ENCODE measurements around the gene ALDH1A2.
A peak's percentile ranks its signal among the peaks of the same experiment; 100 is the strongest.
"Not testable (repeated sequence)": the region's sequence is repeated elsewhere in the genome, so short reads cannot be mapped to it uniquely, and the experiment has no call there.

The ALDH1A2 gene

DNA sequence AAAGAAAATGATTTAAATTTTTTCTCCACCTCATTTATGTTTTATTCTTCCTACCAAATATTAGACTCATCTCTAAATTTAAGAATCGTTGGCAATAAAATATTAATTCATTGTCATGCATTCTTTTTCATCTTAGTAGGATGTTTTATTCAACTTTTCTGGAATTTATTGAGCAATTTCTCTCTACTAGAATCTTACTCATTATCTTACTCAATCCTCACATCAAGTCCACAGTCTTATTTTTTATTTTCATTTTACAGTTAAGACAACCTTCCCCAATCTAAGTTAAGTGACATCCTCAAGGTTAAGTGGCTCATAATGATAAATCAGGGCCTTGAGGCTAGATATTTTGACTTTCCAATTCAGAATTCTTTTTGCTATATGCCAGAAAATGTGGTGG, 15.9 kb upstream of the ALDH1A2 start:
- Histone ChIP-seq H3K4me3 (ENCODE audit: severe bottlenecking) (no peak overlapping the region), H3K27me3 (ENCODE audit: insufficient read depth, poor library complexity, severe bottlenecking) (no peaks in the 10 kb centered on the region), H3K4me1 (ENCODE audit: insufficient read depth, poor library complexity, severe bottlenecking) (peaks cover 14% of the 10 kb centered on the region), H3K36me3 (ENCODE audit: low read depth) (no peaks in the 10 kb centered on the region), H3K9me3 (ENCODE audit: severe bottlenecking) (no peaks in the 10 kb centered on the region), H3K27ac (ENCODE audit: poor library complexity, severe bottlenecking) (no peak overlapping the region)
- DNase-seq (ENCODE audit: low spot score) = no peak
- ATAC-seq (ENCODE audit: low read depth) = peak; percentile 22; the same call in 1 of the 3 replicates
- TF ChIP-seq, protein P1, sequence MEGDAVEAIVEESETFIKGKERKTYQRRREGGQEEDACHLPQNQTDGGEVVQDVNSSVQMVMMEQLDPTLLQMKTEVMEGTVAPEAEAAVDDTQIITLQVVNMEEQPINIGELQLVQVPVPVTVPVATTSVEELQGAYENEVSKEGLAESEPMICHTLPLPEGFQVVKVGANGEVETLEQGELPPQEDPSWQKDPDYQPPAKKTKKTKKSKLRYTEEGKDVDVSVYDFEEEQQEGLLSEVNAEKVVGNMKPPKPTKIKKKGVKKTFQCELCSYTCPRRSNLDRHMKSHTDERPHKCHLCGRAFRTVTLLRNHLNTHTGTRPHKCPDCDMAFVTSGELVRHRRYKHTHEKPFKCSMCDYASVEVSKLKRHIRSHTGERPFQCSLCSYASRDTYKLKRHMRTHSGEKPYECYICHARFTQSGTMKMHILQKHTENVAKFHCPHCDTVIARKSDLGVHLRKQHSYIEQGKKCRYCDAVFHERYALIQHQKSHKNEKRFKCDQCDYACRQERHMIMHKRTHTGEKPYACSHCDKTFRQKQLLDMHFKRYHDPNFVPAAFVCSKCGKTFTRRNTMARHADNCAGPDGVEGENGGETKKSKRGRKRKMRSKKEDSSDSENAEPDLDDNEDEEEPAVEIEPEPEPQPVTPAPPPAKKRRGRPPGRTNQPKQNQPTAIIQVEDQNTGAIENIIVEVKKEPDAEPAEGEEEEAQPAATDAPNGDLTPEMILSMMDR (IDR thresholded peaks at IDR 0.05; ENCODE audit: poor library complexity, severe bottlenecking) = no peak

DNA sequence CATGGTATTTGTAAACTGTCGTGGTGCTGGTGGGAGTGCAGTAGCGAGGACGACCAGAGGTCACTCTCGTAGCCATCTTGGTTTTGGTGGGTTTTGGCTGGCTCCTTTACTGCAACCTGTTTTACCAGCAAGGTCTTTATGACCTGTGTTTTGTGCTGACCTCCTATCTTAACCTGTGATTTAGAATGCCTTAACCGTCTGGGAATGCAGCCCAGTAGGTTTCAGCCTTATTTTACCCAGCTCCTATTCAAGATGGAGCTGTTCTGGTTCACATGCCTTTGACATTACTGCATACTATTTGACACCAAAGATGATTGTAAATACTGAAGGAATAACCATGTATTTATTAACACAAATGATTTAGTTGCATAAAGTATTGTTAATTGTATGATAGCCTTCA, 15.4 kb upstream of the ALDH1A2 start:
- not testable (repeated sequence) for DNase-seq (ENCODE audit: low spot score); H3K9me3 ChIP-seq (ENCODE audit: severe bottlenecking); H3K27ac ChIP-seq (ENCODE audit: poor library complexity, severe bottlenecking); H3K4me3 ChIP-seq (ENCODE audit: severe bottlenecking); H3K36me3 ChIP-seq (ENCODE audit: low read depth); H3K4me1 ChIP-seq (ENCODE audit: insufficient read depth, poor library complexity, severe bottlenecking); ATAC-seq (ENCODE audit: low read depth); H3K27me3 ChIP-seq (ENCODE audit: insufficient read depth, poor library complexity, severe bottlenecking)

DNA sequence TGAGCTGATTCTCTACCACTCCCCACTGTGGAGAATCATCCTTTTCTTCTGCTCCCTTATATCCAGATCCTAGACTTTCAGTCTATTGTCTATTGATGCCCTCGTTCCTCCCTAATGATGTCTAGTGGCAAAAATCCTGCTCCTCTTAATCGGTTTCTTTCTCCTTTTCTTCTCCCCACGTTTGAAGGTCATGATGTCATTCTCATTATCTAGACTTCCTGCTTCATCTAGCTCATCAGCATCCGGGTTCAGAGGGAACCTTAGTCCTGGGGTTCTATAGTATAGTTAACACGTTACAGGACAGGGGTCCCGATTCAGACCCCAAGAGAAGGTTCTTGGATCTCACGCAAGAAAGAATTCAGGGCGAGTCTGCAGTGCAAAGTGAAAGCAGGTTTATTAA, 14.9 kb upstream of the ALDH1A2 start:
- Histone ChIP-seq H3K27me3 (ENCODE audit: insufficient read depth, poor library complexity, severe bottlenecking) (no peaks in the 10 kb centered on the region), H3K4me3 (ENCODE audit: severe bottlenecking) (no peak overlapping the region), H3K4me1 (ENCODE audit: insufficient read depth, poor library complexity, severe bottlenecking) (peaks cover 8% of the 10 kb centered on the region), H3K27ac (ENCODE audit: poor library complexity, severe bottlenecking) (no peak overlapping the region), H3K9me3 (ENCODE audit: severe bottlenecking) (no peaks in the 10 kb centered on the region), H3K36me3 (ENCODE audit: low read depth) (no peaks in the 10 kb centered on the region)
- TF ChIP-seq, protein P1 (IDR thresholded peaks at IDR 0.05; ENCODE audit: poor library complexity, severe bottlenecking) = no peak
- DNase-seq (ENCODE audit: low spot score) = no peak
- no peak for ATAC-seq (ENCODE audit: low read depth)

DNA sequence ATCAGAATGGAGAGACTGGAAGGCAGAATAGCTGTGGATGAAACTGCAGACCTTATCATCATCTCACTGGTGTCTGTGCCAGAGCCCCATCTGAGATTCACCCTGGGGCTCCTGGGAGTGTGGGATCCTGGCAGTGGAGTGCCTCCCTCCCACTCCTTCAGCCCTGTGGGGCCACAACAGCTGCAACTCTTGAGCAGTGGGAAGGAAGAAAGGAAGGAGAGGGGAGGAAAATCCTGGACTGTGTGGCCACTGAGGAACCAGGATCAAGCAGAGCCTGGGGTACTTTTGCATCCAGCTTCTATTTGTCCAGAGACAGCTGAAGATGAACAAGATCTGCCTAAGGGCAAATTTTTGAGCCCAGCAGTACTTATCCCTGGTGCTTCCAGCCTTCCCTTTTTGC, 13.1 kb upstream of the ALDH1A2 start:
- Histone ChIP-seq H3K27ac (ENCODE audit: poor library complexity, severe bottlenecking) (no peak overlapping the region), H3K4me1 (ENCODE audit: insufficient read depth, poor library complexity, severe bottlenecking) (peaks cover 8% of the 10 kb centered on the region), H3K4me3 (ENCODE audit: severe bottlenecking) (no peak overlapping the region), H3K27me3 (ENCODE audit: insufficient read depth, poor library complexity, severe bottlenecking) (no peaks in the 10 kb centered on the region), H3K9me3 (ENCODE audit: severe bottlenecking) (no peaks in the 10 kb centered on the region), H3K36me3 (ENCODE audit: low read depth) (no peaks in the 10 kb centered on the region)
- TF ChIP-seq, protein P1 (IDR thresholded peaks at IDR 0.05; ENCODE audit: poor library complexity, severe bottlenecking) = no peak
- ATAC-seq (ENCODE audit: low read depth) (no peak), DNase-seq (ENCODE audit: low spot score) (no peak)

DNA sequence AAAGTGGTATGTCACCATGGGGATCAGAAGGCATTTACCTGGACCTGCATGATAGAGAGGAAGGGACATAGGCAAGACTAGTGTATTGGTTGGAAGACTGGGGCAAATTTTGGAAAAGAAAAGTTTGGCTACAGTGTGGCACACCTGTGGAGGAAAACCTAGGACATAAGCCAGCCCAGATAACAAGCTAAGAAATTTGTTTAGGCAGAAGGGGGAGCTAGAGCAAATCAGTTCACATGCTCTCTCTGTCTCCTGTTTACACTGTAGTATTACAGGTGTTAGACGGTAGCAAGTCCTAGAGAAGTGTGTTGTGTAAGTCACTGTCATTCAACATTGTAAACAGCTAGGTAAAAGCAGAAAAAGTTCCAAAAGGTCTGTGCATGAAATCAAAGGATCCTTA, 11.9 kb upstream of the ALDH1A2 start:
- peak; percentile 84 for ATAC-seq (ENCODE audit: low read depth)
- H3K27ac ChIP-seq (ENCODE audit: poor library complexity, severe bottlenecking) = no peak overlapping the region
- H3K27me3 ChIP-seq (ENCODE audit: insufficient read depth, poor library complexity, severe bottlenecking) = no peaks in the 10 kb centered on the region
- H3K9me3 ChIP-seq (ENCODE audit: severe bottlenecking) = no peaks in the 10 kb centered on the region
- H3K4me3 ChIP-seq (ENCODE audit: severe bottlenecking) = no peak overlapping the region
- TF ChIP-seq, protein P1 (IDR thresholded peaks at IDR 0.05; ENCODE audit: poor library complexity, severe bottlenecking) = peak; percentile 78
- H3K36me3 ChIP-seq (ENCODE audit: low read depth) = no peaks in the 10 kb centered on the region
- DNase-seq (ENCODE audit: low spot score) = no peak
- peaks cover 8% of the 10 kb centered on the region for H3K4me1 ChIP-seq (ENCODE audit: insufficient read depth, poor library complexity, severe bottlenecking)
